ACC112 (cell line): ENCODE data around the gene SMIM20.

ENCODE experiments used
- H2AFZ ChIP-seq: fragments of 200-600 bp; sonication (generic); one replicate; pipeline ENCODE4 v1.6.0; 2017; ENCODE audit warnings: antibody characterized with exemption, low read length; ENCODE audit not compliant: unreplicated experiment
- H3K27ac ChIP-seq: fragments of 200-600 bp; sonication (generic); 2 replicates; pipeline ENCODE4 v1.5.1; 2014; ENCODE audit warnings: low read depth, mild to moderate bottlenecking, antibody characterized with exemption, low read length, moderate library complexity
- H3K27me3 ChIP-seq: fragments of 200-600 bp; sonication (generic); 2 replicates; pipeline ENCODE4 v1.6.1; 2014; ENCODE audit warnings: mild to moderate bottlenecking, antibody characterized with exemption, low read length, moderate library complexity, mixed read lengths; ENCODE audit not compliant: insufficient read depth
- H3K36me3 ChIP-seq: fragments of 200-600 bp; sonication (generic); 2 replicates; pipeline ENCODE4 v1.6.1; 2016; ENCODE audit warnings: mild to moderate bottlenecking, antibody characterized with exemption, low read length, moderate library complexity, mixed read lengths; ENCODE audit not compliant: insufficient read depth
- H3K4me1 ChIP-seq: fragments of 200-600 bp; sonication (generic); one replicate; pipeline ENCODE4 v1.6.1; 2016; ENCODE audit warnings: low read length, mixed read lengths; ENCODE audit not compliant: insufficient read depth, unreplicated experiment, control insufficient read depth
- H3K4me3 ChIP-seq: fragments of 200-600 bp; sonication (generic); 2 replicates; pipeline ENCODE4 v1.5.1; 2014; ENCODE audit warnings: mild to moderate bottlenecking, low read depth, low read length
- H3K79me2 ChIP-seq: fragments of 200-600 bp; sonication (generic); one replicate; pipeline ENCODE4 v1.6.0; 2016; ENCODE audit warnings: low read length; ENCODE audit not compliant: control insufficient read depth, unreplicated experiment, insufficient read depth

The SMIM20 gene

DNA sequence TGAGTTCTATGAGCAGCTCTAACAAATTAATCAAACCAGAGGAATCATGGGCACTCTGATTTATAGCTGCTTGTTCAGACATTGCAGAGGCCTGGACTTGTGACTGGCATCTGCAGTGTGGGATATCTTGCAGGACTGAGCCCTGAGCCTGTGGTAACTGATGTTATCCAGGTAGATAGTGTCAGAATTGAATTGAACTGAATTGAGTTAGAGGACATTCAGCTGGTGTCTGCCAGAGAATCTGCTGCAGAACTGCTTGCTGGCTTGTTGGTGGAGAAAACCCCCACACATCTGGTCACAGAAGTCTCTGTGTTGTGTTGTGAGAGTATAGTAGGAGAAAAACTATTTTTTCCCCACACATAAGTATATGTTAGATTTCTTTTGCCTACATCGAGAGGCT lies 42.2 kb downstream of the SMIM20 start:
- Histone ChIP-seq H3K36me3 (no peaks in the 10 kb centered on the region), H3K4me3 (no peak overlapping the region), H2AFZ (no peak overlapping the region), H3K27me3 (peaks cover 23% of the 10 kb centered on the region), H3K4me1 (no peaks in the 10 kb centered on the region), H3K27ac (no peak overlapping the region), H3K79me2 (no peaks in the 10 kb centered on the region)

- H2AFZ ChIP-seq: no peak overlapping the region
- no peaks in the 10 kb centered on the region for H3K79me2 ChIP-seq
- H3K27ac ChIP-seq: no peak overlapping the region
- no peak overlapping the region for H3K4me3 ChIP-seq
- H3K36me3 ChIP-seq: no peaks in the 10 kb centered on the region
- H3K27me3 ChIP-seq: peaks cover 23% of the 10 kb centered on the region
- H3K4me1 ChIP-seq: no peaks in the 10 kb centered on the region
These were observed 44.1 kb downstream of the SMIM20 start for GRCh38 chr4:25958110-25958509.

GRCh38 chr4:25962393-25962792 lies 48.4 kb downstream of the SMIM20 start:
- no peak overlapping the region for H3K4me3 ChIP-seq
- H3K27me3 ChIP-seq: no peaks in the 10 kb centered on the region
- H3K79me2 ChIP-seq: no peaks in the 10 kb centered on the region
- H3K36me3 ChIP-seq: no peaks in the 10 kb centered on the region
- H2AFZ ChIP-seq: no peak overlapping the region
- no peak overlapping the region for H3K27ac ChIP-seq
- H3K4me1 ChIP-seq: no peaks in the 10 kb centered on the region

- Histone ChIP-seq H3K79me2 (no peaks in the 10 kb centered on the region), H2AFZ (no peak overlapping the region), H3K36me3 (no peaks in the 10 kb centered on the region), H3K4me1 (no peaks in the 10 kb centered on the region), H3K27me3 (no peaks in the 10 kb centered on the region), H3K4me3 (no peak overlapping the region), H3K27ac (no peak overlapping the region)
These were observed 51.6 kb downstream of the SMIM20 start for GRCh38 chr4:25965629-25966028.

DNA sequence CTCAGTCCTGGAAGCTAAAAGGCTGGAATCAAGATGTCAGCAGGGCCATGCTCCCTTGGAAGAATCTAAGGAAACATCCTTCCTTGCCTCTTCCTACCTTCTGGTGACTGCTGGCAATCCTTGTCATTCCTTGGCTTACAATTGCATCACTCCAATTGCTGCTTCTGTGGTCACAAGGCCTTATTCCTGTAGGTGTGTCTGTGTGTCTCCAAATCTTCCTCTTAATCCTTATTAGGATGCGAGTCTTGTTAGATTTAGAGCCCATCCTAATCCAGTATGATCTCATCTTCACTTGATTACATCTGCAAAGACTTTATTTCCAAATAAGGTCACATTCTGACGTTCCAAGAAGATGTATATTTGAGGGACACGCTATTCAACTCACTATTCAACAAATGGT lies 52.2 kb downstream of the SMIM20 start:
- Histone ChIP-seq H3K4me1 (no peaks in the 10 kb centered on the region), H3K4me3 (no peak overlapping the region), H3K79me2 (no peaks in the 10 kb centered on the region), H3K36me3 (no peaks in the 10 kb centered on the region), H3K27ac (no peak overlapping the region), H2AFZ (no peak overlapping the region), H3K27me3 (no peaks in the 10 kb centered on the region)

GRCh38 chr4:25969374-25970155 lies 55.5 kb downstream of the SMIM20 start:
- peaks cover 5% of the 10 kb centered on the region for H3K27me3 ChIP-seq
- H3K36me3 ChIP-seq: no peaks in the 10 kb centered on the region
- no peaks in the 10 kb centered on the region for H3K79me2 ChIP-seq
- no peak overlapping the region for H3K4me3 ChIP-seq
- H3K27ac ChIP-seq: no peak overlapping the region
- H3K4me1 ChIP-seq: no peaks in the 10 kb centered on the region
- H2AFZ ChIP-seq: no peak overlapping the region

DNA sequence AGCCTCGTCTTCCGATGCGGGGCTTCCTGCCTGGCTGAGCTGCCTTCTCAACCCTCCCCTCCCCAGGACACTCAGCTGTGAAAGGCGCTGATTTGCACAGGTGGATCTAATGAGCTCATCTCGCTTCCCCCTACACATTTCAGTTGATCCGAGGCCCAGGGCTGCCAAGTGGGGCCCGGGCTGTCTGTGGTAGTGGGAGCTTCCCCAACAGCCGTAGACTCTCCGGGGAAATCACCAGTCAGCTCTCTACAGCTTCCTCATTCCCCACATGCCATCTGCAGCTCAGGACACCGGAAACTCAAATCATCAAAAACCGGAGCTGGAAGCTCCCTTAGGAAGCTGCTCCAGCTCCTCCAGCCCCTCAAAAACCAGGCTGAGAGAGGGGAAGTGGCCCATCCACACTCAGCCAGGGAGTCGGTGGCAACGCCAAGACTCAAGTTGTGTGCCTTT lies 56.2 kb downstream of the SMIM20 start:
- Histone ChIP-seq H3K36me3 (no peaks in the 10 kb centered on the region), H3K79me2 (no peaks in the 10 kb centered on the region), H3K4me1 (no peaks in the 10 kb centered on the region), H3K27ac (no peak overlapping the region), H2AFZ (no peak overlapping the region), H3K4me3 (no peak overlapping the region), H3K27me3 (peaks cover 5% of the 10 kb centered on the region)

DNA sequence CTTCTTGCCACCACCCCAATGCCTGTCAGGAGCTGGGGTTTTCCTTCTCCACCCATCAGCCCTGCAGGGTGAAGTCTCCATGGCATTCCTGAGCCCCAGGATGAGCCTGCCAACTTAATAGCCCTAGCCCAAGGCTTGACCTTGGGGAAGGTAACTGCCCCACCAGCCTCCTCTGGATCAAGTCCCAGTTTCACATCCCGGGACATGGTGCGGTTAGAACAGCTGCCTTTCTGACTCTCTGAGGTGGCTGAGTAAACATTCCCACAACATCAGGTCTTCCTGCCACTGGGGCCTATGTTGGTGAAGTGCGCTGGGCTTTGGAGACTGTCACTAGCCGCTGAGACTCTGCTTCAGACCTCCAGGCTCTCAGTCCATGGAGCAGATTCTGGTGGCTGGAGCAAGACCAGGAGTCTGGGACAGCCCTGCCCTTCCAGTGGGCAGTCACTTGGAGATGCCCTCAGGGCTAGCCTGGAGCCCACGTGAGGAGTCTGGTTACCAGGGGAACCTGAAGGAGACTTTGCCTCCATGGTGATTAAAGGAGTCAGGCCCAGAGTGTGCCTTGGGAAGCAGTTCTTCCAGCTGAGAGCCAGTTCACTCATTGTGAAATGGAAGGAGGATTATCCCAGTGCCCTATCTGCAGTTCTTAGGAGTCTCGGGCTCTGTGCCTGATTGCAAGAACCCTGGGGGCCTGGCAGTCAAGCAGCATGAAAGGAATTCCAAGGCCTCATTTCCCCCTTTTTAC lies 56.8 kb downstream of the SMIM20 start:
- no peaks in the 10 kb centered on the region for H3K36me3 ChIP-seq
- H2AFZ ChIP-seq: no peak overlapping the region
- H3K4me3 ChIP-seq: no peak overlapping the region
- H3K27ac ChIP-seq: no peak overlapping the region
- H3K27me3 ChIP-seq: peaks cover 5% of the 10 kb centered on the region
- H3K79me2 ChIP-seq: no peaks in the 10 kb centered on the region
- no peaks in the 10 kb centered on the region for H3K4me1 ChIP-seq

DNA sequence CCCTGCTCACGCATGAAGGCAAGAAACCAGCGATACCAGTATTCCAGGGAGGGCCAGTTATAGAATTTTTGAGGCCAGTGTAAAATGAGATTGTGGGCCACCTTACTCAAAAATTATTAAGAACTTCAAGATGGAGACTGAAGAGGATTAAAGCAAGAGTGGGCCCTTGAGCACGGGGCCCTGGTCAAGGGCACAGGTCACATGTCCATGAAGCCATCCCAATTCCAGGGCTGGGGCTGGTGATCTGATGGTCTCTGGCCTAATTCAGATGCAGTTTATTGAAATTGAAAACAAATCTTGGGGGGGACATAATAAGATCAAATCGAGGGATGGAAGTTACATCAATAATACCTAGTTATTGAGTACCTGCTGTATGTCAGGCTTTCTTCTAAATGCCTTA lies 58.3 kb downstream of the SMIM20 start:
- H3K79me2 ChIP-seq: no peaks in the 10 kb centered on the region
- H3K4me1 ChIP-seq: no peaks in the 10 kb centered on the region
- no peak overlapping the region for H3K4me3 ChIP-seq
- H3K27ac ChIP-seq: no peak overlapping the region
- H3K36me3 ChIP-seq: no peaks in the 10 kb centered on the region
- peaks cover 5% of the 10 kb centered on the region for H3K27me3 ChIP-seq
- no peak overlapping the region for H2AFZ ChIP-seq

GRCh38 chr4:25972984-25973745 lies 59.1 kb downstream of the SMIM20 start:
- Histone ChIP-seq H3K27ac (no peak overlapping the region), H2AFZ (no peak overlapping the region), H3K4me1 (no peaks in the 10 kb centered on the region), H3K79me2 (no peaks in the 10 kb centered on the region), H3K27me3 (peaks cover 5% of the 10 kb centered on the region), H3K36me3 (no peaks in the 10 kb centered on the region), H3K4me3 (no peak overlapping the region)
